GM18502 (cell line): ENCODE results near the gene RPH3AL.

Source experiments
- ATAC-seq: cut with Tn5 transposase; IDR thresholded peaks from one replicate; pipeline ENCODE4 v1.9.1; 2021; ENCODE audit warnings: mild to moderate bottlenecking; ENCODE audit not compliant: unreplicated experiment, poor library complexity

Gene RPH3AL

DNA sequence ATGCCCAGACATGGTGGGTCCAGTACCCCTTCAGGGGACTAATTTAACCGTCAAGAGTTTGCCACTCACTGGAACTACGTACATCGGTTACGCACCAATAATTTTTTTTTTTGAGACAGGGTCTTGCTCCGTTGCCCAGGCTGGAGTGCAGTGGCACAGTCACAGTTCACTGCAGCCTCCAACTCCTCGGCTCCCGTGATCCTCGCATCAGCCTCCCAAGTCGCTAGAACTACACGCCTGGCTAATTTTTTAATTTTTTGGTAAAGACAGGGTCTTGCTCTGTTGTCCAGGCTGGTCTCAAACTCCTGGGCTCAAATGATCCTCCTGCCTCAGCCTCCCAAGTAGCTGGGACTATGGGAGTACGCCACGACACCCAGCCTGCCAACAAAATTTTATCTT, 15.6 kb downstream of the RPH3AL start:
- ATAC-seq = no peak

DNA sequence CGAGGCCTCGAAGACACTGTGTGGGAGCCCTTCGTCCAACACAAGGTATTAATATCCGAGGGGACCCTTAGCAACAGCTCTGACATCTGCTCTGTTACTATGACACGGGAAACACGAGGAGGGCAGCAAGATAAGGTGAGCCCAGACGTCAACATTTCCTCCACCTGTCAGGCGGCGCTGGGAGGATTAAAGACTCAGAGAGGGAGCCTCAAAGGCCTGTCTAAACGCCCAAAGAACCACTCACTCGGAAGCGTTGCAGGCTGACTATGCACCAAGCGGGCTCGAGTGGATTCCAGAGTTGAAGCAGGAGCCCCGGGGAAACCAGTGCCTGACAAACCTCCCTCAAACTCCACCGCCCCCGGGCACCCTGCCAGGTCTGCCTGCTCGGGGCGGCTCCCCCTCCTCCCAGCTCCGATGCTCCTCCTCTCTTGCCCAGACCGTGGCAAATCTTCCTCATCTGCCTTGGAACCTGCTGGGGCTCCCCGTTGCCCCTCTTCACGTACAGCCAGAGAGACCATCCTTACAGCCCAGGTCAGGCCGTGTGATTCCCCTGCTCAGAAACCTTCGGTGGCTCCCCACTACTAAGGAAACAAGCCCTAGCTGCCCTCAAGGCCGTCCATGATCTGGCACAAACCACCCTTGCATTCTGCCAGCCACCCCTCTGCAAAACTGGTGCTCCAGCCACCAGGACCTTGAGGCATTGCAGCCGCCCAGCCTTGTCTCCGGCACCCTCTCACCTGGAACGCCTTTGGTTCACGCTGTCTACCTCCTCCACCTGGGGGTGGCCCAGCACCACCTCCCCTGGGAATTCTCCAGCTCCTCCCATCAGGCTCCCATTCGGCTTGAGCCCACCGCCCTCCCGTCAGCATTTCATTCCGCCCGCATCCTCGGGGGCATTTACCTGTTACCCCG, 16.2 kb downstream of the RPH3AL start:
- no peak for ATAC-seq

- ATAC-seq = no peak
These were observed 16.9 kb downstream of the RPH3AL start for GRCh38 chr17:335691-336090.

DNA sequence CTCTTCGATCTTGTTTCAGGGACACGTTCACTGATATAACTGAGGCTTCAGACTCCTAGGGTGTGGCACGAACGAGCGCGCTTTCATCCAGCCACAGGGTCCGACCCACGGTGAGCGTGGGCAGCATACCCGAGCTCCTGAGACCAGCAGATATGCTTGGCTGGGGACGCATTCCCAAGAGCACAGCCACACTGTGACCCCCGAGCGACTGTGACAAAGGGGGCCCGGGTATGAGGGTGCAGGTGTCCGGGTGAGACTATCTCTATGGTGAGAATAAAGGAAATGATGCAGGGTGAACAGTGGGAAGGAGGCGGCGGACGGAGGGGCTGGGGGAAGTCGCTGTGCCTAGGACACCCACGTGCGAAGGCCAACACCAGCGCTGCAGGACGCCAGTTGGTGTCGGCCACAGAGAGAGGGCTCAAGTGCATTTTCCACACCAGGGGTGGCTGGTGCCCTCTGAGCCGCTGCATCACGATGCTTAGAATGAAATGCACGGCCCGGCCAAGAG, 17.6 kb downstream of the RPH3AL start:
- no peak for ATAC-seq

DNA sequence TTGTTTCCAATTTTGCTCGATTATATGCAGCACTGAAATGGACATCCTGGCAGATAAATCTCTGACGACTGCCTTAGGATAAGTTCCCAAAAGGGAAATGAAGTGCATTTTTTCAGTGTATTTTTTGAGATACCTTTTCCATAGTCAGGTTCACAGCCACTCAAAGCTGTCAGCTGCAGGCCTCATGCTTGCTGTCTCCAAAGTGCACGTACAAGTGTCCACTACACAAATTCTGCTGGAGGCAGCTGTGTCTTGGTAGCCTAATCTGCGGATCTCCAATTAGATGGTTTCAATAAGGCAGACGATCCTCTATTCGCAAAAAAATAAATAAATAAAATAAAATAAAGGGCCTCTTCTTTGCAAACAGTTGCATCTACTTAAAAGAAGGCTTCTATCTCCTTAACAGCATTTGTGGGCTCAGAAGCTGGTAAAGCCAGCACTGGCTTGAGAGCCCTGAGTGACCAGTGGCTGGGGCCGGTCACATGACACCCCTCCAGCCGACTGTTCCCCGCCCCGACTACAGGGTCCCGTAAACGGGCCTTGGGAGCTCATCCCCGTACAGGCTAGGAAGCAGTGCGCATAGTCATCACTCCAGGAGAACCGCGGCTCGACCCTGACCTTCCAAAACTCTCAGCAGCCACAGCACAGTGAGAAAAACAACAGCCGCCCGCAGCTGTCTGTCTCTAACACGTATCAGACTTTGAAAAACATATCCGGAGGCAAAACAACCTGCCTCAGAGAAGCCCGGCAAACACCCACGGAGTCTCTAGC, 18.8 kb downstream of the RPH3AL start:
- ATAC-seq = no peak

DNA sequence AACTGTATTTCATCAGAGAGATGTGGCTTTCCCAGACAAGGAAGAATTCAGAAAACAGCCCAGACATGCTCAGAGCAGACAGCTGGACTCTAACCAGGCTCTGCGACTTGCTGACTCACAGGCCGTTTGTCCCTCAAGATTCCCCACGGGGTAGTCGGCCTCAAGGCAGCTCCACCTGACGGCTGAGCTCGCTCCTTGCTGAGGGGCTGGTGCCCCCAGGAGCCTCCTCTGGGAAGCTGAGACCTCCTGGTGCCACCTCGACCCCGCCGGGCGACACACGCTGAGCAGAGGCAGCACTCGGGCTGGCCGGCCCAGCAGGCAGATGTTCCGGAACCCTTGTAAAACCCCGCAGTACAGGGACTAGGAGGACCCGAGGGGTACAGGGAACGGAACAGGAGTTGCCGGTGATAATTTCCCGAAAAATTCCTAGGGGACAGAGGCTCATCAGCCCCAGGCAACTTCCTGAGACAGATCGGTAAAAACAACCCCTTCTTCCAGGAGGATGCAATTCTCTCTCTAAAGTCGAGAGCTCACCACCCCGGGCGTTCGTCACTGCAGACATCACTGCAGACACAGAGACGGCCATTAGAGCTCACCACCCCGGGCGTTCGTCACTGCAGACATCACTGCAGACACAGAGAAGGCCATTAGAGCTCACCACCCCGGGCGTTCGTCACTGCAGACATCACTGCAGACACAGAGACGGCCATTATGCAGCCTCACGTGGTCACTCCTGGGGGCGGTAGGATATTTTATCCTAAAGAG, 19.9 kb downstream of the RPH3AL start:
- ATAC-seq = no peak

DNA sequence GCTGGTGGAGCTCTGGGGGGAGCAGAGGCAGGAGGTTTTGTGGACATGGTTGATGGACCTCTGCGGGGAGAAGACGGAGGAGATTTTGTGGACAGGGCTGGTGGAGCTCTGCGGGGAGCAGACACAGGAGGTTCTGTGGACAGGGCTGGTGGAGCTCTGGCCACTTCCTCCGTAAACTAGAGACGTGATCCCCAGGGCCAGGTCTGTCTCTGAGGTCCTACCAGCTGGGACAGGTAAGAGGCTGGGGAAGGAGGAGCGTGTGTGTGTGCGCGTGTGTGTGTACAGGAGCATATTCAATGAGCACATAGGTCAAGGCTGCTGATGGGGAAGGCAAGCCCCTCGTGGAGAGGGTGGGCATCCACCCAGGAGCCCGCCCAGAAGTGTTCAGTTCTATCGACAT, 20.6 kb downstream of the RPH3AL start:
- no peak for ATAC-seq

DNA sequence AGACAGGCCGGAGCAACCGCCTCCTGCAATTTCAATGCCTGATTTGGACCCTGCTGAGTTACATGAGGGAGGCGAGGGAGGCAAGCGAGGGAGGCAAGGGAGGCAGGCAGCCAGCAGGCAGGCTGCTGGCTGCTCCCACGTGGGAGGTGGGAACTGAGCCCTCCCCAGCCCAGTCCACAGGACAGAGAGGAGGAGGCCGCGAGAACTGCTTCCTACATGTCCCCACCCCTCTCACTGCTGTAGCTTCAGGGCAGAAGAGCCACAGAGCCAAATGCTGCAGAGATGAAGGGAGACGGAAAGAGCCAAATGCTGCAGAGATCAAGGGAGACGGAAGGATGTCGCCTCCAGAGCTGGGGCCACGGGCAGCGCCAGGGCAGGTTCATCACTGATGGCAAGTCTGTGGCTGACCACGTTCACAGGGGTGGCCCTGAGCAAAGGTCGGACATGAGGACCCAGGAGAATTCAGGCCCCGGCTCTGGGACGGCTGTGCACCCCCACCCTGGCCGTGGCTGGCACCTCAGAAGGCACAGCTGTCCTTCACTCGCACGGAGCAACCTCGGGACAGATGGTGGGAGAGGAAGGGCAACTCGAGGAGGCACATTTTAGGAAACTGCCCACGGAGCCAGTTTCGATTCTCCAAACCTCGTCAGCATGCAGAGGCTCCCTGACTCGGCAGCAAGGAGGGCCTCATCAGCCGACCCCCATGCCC, 21.5 kb downstream of the RPH3AL start:
- no peak for ATAC-seq

- ATAC-seq = no peak
These were observed 22.7 kb downstream of the RPH3AL start for GRCh38 chr17:329784-330420.

GRCh38 chr17:327971-328370, 24.6 kb downstream of the RPH3AL start:
- ATAC-seq = no peak

DNA sequence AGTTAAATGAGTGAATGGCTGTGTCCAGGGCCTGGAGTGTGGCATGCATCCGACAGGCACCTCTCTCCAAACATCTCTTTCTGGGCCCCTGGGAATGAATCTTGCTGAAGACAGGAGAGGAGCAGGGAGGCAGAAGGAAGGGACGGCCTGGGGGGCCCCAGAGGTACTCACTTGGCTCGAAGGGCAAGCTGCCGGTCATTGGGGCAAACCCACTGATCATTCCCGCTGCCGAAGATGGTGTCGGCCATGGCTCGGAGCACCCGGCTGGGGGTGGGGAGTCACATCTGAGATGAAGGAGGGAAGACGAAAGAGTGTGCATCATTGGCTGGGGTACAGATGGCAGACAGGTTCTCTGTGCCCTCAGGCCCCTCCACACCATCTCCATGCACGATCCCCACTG, 25.3 kb downstream of the RPH3AL start:
- ATAC-seq = no peak

DNA sequence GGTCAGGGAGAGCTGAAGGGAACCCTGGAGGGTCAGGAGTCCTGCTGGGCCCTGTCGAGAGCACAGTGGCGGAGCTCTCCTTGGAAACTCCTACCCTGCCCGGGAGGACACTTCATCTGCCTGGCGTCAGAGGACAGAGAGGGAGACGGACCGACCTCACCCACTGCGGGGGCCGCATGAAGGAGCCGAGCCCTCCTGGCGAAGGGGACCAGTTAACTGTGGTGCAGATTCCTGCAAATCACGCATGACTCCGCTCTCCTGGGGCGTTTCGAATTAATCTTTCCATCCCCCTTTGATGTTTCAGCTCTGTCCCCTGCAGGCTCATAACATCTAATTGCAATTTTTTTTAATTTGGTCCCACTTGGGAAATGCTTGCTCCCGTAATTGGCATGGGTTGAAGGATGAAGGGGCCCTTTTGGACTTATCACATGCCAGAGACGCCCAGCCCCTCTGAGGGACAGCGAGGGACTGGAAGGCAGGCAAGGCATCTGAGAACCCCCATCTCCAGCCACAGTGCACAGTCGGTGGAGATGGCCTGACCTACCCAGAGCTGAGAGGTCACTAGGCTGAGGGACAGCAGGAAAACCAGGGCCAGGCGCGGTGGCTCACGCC, 26.5 kb downstream of the RPH3AL start:
- no peak for ATAC-seq

DNA sequence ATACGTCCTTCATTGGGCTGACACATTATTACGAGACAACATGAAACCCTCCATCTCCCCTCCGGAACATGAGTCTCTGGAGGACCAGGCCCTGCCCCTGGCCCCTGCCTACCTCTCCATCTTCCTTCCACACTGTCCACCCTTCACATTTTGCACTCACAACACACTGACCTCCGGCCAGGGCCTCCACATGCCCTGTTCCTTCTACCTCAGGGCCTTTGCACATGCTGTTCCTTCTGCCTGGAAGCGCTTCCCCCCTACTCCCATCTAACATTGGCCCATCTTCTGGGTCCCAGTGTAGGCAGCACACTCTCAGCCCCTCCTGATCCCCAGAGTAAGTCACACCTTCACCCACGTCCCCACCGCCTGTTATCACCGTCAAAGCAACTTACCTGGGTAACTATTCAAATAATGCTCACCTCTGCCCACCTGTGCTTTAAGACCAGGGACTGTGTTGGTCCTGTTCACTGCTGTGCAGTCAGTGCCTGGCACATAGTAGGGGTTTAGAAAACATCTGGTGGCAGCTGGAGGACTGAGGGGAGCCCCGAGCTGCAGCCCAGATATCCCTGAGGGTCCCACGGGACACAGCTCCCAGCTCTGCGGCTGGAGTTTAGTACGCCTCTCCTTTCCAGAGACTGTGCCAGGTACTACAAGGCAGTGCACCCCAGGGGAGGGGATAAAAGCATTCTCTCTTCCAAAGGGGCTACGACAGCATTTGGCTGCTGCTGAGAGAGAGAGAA, 27.2 kb downstream of the RPH3AL start:
- ATAC-seq = no peak

DNA sequence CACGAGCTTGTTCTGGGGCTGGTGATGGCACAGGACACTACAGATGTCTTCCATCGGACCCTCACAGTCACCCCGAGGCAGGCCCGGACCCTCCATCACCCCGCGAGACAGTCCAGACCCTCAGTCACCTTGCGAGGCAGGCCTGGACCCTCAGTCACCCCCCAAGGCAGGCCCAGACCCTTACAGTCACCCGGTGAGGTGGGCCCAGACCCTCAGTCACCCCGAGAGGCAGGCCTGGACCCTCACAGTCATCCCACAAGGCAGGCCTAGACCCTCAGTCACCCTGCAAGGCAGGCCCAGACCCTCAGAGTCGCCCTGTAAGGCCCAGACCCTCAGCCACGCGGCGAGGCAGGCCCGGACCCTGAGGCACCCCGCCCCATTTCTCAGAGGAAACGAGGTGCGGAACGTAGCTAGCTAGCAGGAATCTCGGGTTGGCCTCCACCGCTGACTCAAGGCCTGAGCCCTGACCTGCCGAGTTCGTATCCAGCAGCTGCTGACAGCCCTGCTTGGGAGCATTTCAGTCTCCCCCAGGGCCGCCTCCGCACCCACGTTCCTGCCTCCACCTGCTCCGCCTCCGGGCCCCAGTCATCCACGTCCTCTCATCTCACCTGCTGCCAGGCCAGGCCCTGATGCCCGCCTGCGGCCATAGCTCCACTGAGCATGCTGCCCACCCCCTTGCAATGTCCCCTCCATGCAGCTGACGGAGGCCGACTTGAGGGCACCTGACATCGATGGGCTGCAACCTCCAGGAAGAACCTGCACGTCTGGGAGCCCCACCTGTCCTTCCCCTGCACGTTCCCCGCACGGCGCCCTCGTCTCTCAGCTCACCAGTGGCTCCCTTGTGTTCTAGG, 28.7 kb downstream of the RPH3AL start:
- no peak for ATAC-seq

- no peak for ATAC-seq
These were observed 29.4 kb downstream of the RPH3AL start for GRCh38 chr17:323181-323580.

DNA sequence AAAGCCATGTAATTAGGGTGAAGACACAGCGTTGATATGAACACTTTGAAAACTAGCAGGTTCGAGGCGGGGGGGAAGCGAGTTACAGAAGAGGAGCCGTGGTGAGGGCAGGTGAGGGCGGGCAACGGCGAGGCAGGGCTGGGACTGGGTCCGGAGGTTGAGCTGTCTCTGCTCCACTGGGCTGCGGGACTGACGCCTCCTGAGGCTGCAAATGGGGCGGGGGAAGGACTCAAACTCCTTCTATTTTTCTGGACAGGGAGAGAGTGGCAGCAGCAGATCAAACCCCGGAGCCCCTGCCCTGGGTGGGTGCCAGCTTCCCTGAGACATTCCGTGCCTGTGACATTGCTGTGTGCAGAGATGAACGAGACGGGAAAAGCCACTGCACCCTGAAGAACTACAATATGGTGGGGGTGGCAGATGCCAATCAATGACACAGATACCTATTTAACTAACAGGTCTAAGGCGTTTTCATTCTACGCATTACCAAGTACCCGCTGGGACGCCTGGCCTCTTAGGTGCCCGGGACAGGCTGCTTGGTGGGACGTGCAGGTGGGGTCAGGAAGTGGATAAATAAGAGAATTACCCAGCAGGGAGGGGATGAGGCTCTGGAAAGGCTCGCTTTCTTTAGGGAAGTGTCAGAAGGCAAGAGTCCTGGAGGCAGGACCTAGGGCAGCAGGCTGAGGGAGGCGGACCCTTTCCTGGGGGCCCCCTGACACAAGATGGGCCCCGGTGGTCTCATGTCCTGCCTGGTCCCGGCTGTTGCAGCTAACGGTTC, 30.4 kb downstream of the RPH3AL start:
- ATAC-seq = no peak

DNA sequence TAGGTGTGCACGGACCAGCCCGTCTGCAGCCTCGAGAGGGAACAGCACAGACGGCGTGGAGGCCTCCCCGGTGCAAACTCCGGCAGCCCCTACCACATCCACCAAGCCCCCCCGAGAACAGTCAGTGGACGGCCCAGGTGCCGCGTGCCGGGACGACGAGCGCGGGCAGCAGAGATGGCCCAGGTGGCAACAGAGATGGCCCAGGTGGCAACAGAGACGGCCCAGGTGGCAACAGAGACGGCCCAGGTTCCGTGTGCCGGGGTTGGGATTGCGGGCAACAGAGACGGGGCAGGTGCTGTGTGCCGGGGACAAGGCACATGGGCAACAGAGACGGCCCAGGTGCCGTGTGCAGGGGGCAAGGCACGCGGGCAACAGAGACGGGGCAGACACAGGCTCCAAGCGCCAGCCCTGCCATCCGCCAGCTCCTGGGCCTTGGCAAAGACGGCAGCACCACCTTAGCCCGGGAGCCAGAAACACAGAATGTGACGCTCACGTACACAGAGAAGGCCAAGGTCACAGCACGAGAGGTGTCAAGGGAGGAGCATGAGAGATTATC, 31.1 kb downstream of the RPH3AL start:
- no peak for ATAC-seq
